ENCODE results near the gene LYPD4.

The LYPD4 gene

GRCh38 chr19:41862445-41862986 is 18.0 kb upstream of the LYPD4 start:
- TF ChIP-seq POLR2AphosphoS5 (IDR thresholded peaks at IDR 0.05; ENCODE audit: low read depth, low read length) (no peak; the same call in 1 of the 2 replicates), REST (IDR thresholded peaks at IDR 0.05; ENCODE audit: insufficient read depth in 1 of 2, low read depth in 2 of 2, low read length in 2 of 2) (no peak), SIN3A (IDR thresholded peaks at IDR 0.05; ENCODE audit: borderline replicate concordance, insufficient read depth, low read length) (no peak), TAF1 (IDR thresholded peaks at IDR 0.05; ENCODE audit: borderline replicate concordance, insufficient read depth, low read length) (no peak), FOXP2 (optimal IDR thresholded peaks at IDR 0.05; ENCODE audit: borderline replicate concordance, extremely low read depth, extremely low read length, insufficient read depth) (no peak)

- TF ChIP-seq FOXP2 (optimal IDR thresholded peaks at IDR 0.05; ENCODE audit: borderline replicate concordance, extremely low read depth, extremely low read length, insufficient read depth), result no peak
- peak; percentile 3; the same call in 1 of the 2 replicates for TF ChIP-seq POLR2AphosphoS5 (IDR thresholded peaks at IDR 0.05; ENCODE audit: low read depth, low read length)
These were observed 17.4 kb upstream of the LYPD4 start for GRCh38 chr19:41861846-41862245.

- TF ChIP-seq REST (IDR thresholded peaks at IDR 0.05; ENCODE audit: insufficient read depth in 1 of 2, low read depth in 2 of 2, low read length in 2 of 2) (no peak), TAF1 (IDR thresholded peaks at IDR 0.05; ENCODE audit: borderline replicate concordance, insufficient read depth, low read length) (no peak), POLR2AphosphoS5 (IDR thresholded peaks at IDR 0.05; ENCODE audit: low read depth, low read length) (no peak; the same call in 1 of the 2 replicates), SIN3A (IDR thresholded peaks at IDR 0.05; ENCODE audit: borderline replicate concordance, insufficient read depth, low read length) (no peak), FOXP2 (optimal IDR thresholded peaks at IDR 0.05; ENCODE audit: borderline replicate concordance, extremely low read depth, extremely low read length, insufficient read depth) (no peak)
These were observed 16.8 kb upstream of the LYPD4 start for GRCh38 chr19:41861116-41861768.

GRCh38 chr19:41860419-41861115 is 16.1 kb upstream of the LYPD4 start:
- peak; percentile 24; the same call in 1 of the 2 replicates for TF ChIP-seq TAF1 (IDR thresholded peaks at IDR 0.05; ENCODE audit: borderline replicate concordance, insufficient read depth, low read length)
- TF ChIP-seq REST (IDR thresholded peaks at IDR 0.05; ENCODE audit: insufficient read depth in 1 of 2, low read depth in 2 of 2, low read length in 2 of 2), result no peak

- TF ChIP-seq TAF1 (IDR thresholded peaks at IDR 0.05; ENCODE audit: borderline replicate concordance, insufficient read depth, low read length) (peak; percentile 94), FOXP2 (optimal IDR thresholded peaks at IDR 0.05; ENCODE audit: borderline replicate concordance, extremely low read depth, extremely low read length, insufficient read depth) (peak; percentile 75), REST (IDR thresholded peaks at IDR 0.05; ENCODE audit: insufficient read depth in 1 of 2, low read depth in 2 of 2, low read length in 2 of 2) (peak; percentile 16 to 64; a peak in 1 of 4 replicates), POLR2AphosphoS5 (IDR thresholded peaks at IDR 0.05; ENCODE audit: low read depth, low read length) (peak; percentile 89), SIN3A (IDR thresholded peaks at IDR 0.05; ENCODE audit: borderline replicate concordance, insufficient read depth, low read length) (peak; percentile 97)
These were observed 15.3 kb upstream of the LYPD4 start, which contains the start of gene RPS19 for GRCh38 chr19:41859618-41860418. TSS of gene RPS19 (plus strand) at chr19:41860255. CDS start at chr19:41860775, 520 bp downstream.

Data from PFSK-1 (cell line).